Measurements from ENCODE around the gene KCNE2.
"Not testable (repeated sequence)": the region's sequence is repeated elsewhere in the genome, so short reads cannot be mapped to it uniquely, and the experiment has no call there.

DNA sequence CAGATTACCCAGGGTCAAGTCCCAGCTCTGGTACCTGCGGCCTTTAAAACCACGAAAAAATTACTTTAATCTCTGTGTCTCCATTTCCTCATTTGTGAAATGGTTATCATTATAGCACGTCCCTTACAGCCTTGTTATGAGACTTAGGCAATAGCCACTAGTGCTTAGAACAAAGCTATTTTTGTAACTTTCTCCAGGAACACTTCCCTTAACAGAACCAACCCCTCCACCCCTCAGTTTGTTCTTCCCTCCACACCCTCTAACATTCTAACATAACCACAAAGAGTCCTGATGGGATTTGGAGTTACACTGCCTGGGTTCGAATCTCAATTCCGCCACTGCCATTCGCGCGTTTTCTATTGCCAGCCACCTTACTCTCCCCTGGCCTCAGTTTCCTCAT, 10.7 kb downstream of the KCNE2 start:
- not testable (repeated sequence) for TF ChIP-seq POLR2A, POLR2AphosphoS5 (IDR thresholded peaks at IDR 0.05; ENCODE audit: low read depth, low read length)
